K562 (cell line): ENCODE measurements around the gene MAML3. TPM values are rescaled to one million over a fixed set of nuclear protein-coding genes. Genes with fewer than 3 reads are reported as not detected.

Experiments used
- ATAC-seq: fragments of 200-7000 bp; cut with Tn5 transposase; 3 replicates; pipeline ENCODE4 v1.9.1; 2020; ENCODE audit warnings: moderate library complexity
- BruUV-seq: library from RNA; stranded (reverse); fragments of 400-500 nt; replicated peaks from 2 replicates; lab custom pipeline; 2021; lab: Mats Ljungman, UMichigan
- CTCF ChIA-PET: fragments of 300-600 bp; formaldehyde crosslinking; extraction: SDS; loops from one replicate; lab custom pipeline; 2021; ENCODE audit warnings: low intra/inter-chr PET ratio; lab: Yijun Ruan, JAX
- POLR2A ChIA-PET: fragments of 300-600, 350-650 bp; sonication (Branson Sonifier 250); formaldehyde crosslinking; extraction: SDS; loops from one replicate; lab custom pipeline; 2021; ENCODE audit warnings: antibody characterized with exemption, inconsistent platforms; lab: Yijun Ruan, JAX
- DNase-seq, 4 experiments: peaks; one replicate each; pipeline versions ENCODE4 v3.0.0 to v3.0.0-alpha.2; 2011 to 2018; ENCODE audit warnings: low spot score in 3 of 4, mixed read lengths in 3 of 4; ENCODE audit errors: extremely low read depth in 1 of 4
- FAIRE-seq: peaks from 2 replicates; lab custom pipeline; 2011; peaks lifted over from hg19 to GRCh38; lab: Jason Lieb, UNC
- H2AFZ ChIP-seq: 2 replicates; pipeline ENCODE4 v1.6.0; 2011; ENCODE audit warnings: low read depth, low read length, control low read depth, inconsistent platforms
- H3K27ac ChIP-seq: fragments of 200-600 bp; 3 replicates; pipeline ENCODE4 v1.8.0; 2011; ENCODE audit warnings: low read depth, mild to moderate bottlenecking, control low read depth, inconsistent platforms, low read length, moderate library complexity, mixed read lengths; ENCODE audit errors: extremely low read depth
- H3K27me3 ChIP-seq, 2 experiments: fragments of 300-600 bp in 1 of 2; 2 replicates in 1 of 2; 3 replicates in 1 of 2; pipeline versions ENCODE4 v1.6.0 to v1.8.0; 2011; ENCODE audit warnings: inconsistent platforms in 2 of 2, low read length in 2 of 2, mild to moderate bottlenecking in 1 of 2, mixed read lengths in 1 of 2, moderate library complexity in 1 of 2; ENCODE audit not compliant: control insufficient read depth in 2 of 2, insufficient read depth in 2 of 2
- H3K36me3 ChIP-seq: fragments of 300-600 bp; 3 replicates; pipeline ENCODE4 v1.8.0; 2011; ENCODE audit warnings: mild to moderate bottlenecking, low read length, inconsistent platforms; ENCODE audit not compliant: control insufficient read depth, insufficient read depth
- H3K4me1 ChIP-seq, 2 experiments: fragments of 200-600 bp in 1 of 2; replicated peaks in 1 of 2; 2 replicates in 1 of 2; 3 replicates in 1 of 2; pipeline versions ENCODE4 v1.5.1 to v1.8.0; 2011; ENCODE audit warnings: inconsistent platforms in 2 of 2, low read length in 2 of 2, mild to moderate bottlenecking in 1 of 2, mixed read lengths in 1 of 2, moderate library complexity in 1 of 2; ENCODE audit not compliant: control insufficient read depth in 2 of 2, insufficient read depth in 2 of 2
- H3K4me2 ChIP-seq: 2 replicates; pipeline ENCODE4 v1.6.1; 2011; ENCODE audit warnings: low read length, control low read depth, inconsistent platforms, mixed read lengths; ENCODE audit not compliant: insufficient read depth
- H3K4me3 ChIP-seq: fragments of 200-600 bp; sonication (generic), shearing (Covaris generic); 2 replicates; pipeline ENCODE4 v1.5.1; 2016; ENCODE audit warnings: control low read depth, inconsistent platforms
- H3K79me2 ChIP-seq: fragments of 200-600 bp; 3 replicates; pipeline ENCODE4 v1.8.0; 2011; ENCODE audit warnings: low read length, inconsistent platforms; ENCODE audit not compliant: control insufficient read depth, insufficient read depth
- H3K9ac ChIP-seq, 2 experiments: 2 replicates each; pipeline versions ENCODE4 v1.6.0 to v1.6.1; 2011; ENCODE audit warnings: low read depth in 2 of 2, low read length in 2 of 2, control low read depth in 1 of 2, inconsistent platforms in 1 of 2, mild to moderate bottlenecking in 1 of 2, mixed read lengths in 1 of 2; ENCODE audit not compliant: insufficient read depth in 1 of 2
- H3K9me1 ChIP-seq: one replicate; pipeline ENCODE4 v1.6.0; 2011; ENCODE audit warnings: inconsistent platforms, mild to moderate bottlenecking, low read length, moderate library complexity; ENCODE audit not compliant: control insufficient read depth, insufficient read depth
- H3K9me3 ChIP-seq: replicated peaks from 2 replicates; pipeline ENCODE4 v1.5.1; 2011; ENCODE audit warnings: low read depth, low read length, inconsistent platforms; ENCODE audit not compliant: control insufficient read depth, insufficient read depth
- H4K20me1 ChIP-seq: replicated peaks from 2 replicates; pipeline ENCODE4 v1.6.1; 2011; ENCODE audit warnings: low read length, inconsistent platforms, mixed read lengths; ENCODE audit not compliant: control insufficient read depth, insufficient read depth
- C11orf30 ChIP-seq: fragments of 450-650 bp; IDR thresholded peaks from 2 replicates; pipeline ENCODE4 v1.6.1; 2016; ENCODE audit warnings: low read depth, mild to moderate bottlenecking
- KDM2B ChIP-seq: fragments of 250-450 bp; sonication (Bioruptor Pico); IDR thresholded peaks from 2 replicates; pipeline ENCODE4 v1.8.0; 2021; ENCODE audit warnings: mild to moderate bottlenecking, moderate library complexity
- RERE ChIP-seq: sonication (generic); formaldehyde crosslinking; IDR thresholded peaks from 2 replicates; pipeline ENCODE4 v1.8.0; 2023; ENCODE audit warnings: missing genetic modification reagents, mild to moderate bottlenecking, borderline replicate concordance
- SRSF7 ChIP-seq: fragments of 200-400 bp; formaldehyde crosslinking; optimal IDR thresholded peaks from 2 replicates; pipeline ENCODE3; 2017; ENCODE audit warnings: mild to moderate bottlenecking, low read depth, low read length
- WGBS: fragments of 100-300 bp; shearing (Covaris generic); methylation state at CpG from one replicate; pipeline ENCODE4 v1.1.6; 2016; ENCODE audit warnings: low coverage, mixed read lengths; ENCODE audit not compliant: insufficient coverage; ENCODE audit errors: missing lambda C conversion rate; 5-methylcytosine and 5-hydroxymethylcytosine counted together
- in situ Hi-C: fragments of 300-500 bp; cut with MboI; formaldehyde crosslinking; loops from 4 replicates; pipeline ENCODE4 v1.15.0; 2018; ENCODE audit warnings: inconsistent platforms, mixed read lengths
- intact Hi-C: fragments of 100-400 bp; cut with micrococcal nuclease; formaldehyde crosslinking; loops from 2 replicates; pipeline ENCODE4 v1.14.2; 2022
- polyA plus RNA-seq, 8 experiments: library from polyadenylated mRNA; depleted of rRNA in 4 of 8; stranded (reverse) in 5 of 8; unstranded in 3 of 8; fragments of >200 nt; fragmentation: Nextera tagmentation in 2 of 8; fragmentation: Illumina TruSeq in 1 of 8; extraction: Ambion mirVana in 2 of 8; extraction: Trizol in 1 of 8; gene quantifications; 2 replicates each; pipeline versions ENCODE4 v1.2.1 to v1.2.3, GENCODE V29; 2011 to 2014; ENCODE audit warnings: inconsistent platforms in 1 of 8, missing spikeins in 1 of 8
- total RNA-seq, 7 experiments: library from RNA; depleted of rRNA in 6 of 7; stranded (reverse); fragments of >200 nt in 6 of 7; fragmentation: Illumina TruSeq in 2 of 7; extraction: Trizol in 2 of 7; gene quantifications; 2 replicates each; pipeline versions ENCODE4 v1.2.1 to v1.2.3, GENCODE V29; 2011 to 2021; ENCODE audit warnings: low replicate concordance in 1 of 7

The MAML3 gene
- total and polyA plus RNA-seq, 9 of the 15 experiments (the other 6 are each of a cell fraction or from before 2014, with no cell fraction given) = 0.01 to 0.55 (median 0.25) TPM

DNA sequence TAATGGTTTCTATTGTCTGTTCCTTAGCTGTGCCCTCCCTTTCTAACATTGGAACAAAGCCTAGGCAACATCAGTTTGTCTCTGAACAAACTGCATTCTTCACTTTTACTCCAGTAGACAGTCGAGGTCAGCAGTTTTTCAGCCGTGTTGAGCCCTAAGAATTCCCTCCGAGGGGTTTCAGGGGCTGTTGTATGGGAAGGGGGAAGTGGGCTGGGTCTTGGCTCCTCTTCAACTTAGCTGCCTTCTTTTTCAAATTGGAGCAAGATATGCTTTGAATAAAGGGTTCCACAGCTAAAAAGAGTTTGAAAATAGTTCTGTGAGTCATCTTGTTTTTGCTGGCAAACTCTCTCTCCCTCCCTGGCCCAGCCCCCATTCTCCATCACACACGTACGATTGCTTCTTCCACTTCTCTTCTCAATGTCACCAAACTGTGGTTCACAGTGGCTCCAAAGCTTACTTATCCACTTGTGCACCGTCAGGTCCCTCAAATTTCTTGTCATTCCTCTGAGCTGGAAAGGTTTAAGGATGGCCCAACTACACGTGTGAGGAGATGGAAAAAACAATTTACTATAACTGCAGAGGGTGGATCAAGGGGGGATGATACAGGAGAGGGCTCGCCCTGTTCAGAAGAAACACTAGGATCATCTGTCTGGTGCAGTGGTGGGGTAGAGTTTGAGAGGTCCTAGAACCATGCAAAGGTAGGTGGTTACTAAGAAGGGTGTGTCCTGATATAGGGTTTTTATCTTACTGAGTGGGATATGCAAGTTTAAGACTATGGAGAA is 9.2 kb upstream of the MAML3 start:
- POLR2A ChIA-PET = interaction anchor here (1.2 kb wide), 1 partner anchor 8 kb away, joined by 4 read pairs; no protein-coding TSS in a partner anchor
- no peak overlapping the region for H3K4me2 ChIP-seq
- no peaks in the 10 kb centered on the region for H3K79me2 ChIP-seq
- no peaks in the 10 kb centered on the region for H3K9me1 ChIP-seq
- H4K20me1 ChIP-seq = no peaks in the 10 kb centered on the region
- ATAC-seq = no peak
- in situ Hi-C loops (no loop called here), intact Hi-C loops (no loop called here)
- CTCF ChIA-PET = no interaction called here
- H3K4me1 ChIP-seq = no peaks in the 10 kb centered on the region
- no TSS peak for BruUV-seq
- WGBS = 6% methylated on average over 8 of the region's 8 CpGs
- H3K4me3 ChIP-seq = no peak overlapping the region
- peak overlapping the region; percentile 35; the same call in 1 of the 2 replicates for H2AFZ ChIP-seq
- H3K9me3 ChIP-seq = no peaks in the 10 kb centered on the region
- no peaks in the 10 kb centered on the region for H3K36me3 ChIP-seq
- H3K27ac ChIP-seq = no peak overlapping the region
- peak; percentile 40 for FAIRE-seq
- no peaks in the 10 kb centered on the region for H3K27me3 ChIP-seq
- no peak overlapping the region for H3K9ac ChIP-seq
- DNase-seq = no peak
- TF ChIP-seq KDM2B (CRISPR knock-in tag) (no peak), SRSF7 (no peak), RERE (CRISPR knock-in tag) (no peak), C11orf30 (peak; percentile 23; the same call in 1 of the 2 replicates)
